Parathyroid adenoma (tissue), 2 donors: Measurements from ENCODE around the gene RAB4B.

Experiments used
- H2AFZ ChIP-seq: fragments of 300-600 bp; sonication (generic); one replicate; pipeline ENCODE4 v1.7.0; 2017; ENCODE audit warnings: antibody characterized with exemption, mild to moderate bottlenecking
- H3K27ac ChIP-seq: fragments of 300-600 bp; sonication (generic); one replicate; pipeline ENCODE4 v1.7.0; 2017
- H3K27me3 ChIP-seq: fragments of 300-600 bp; sonication (generic); one replicate; pipeline ENCODE4 v1.7.0; 2017; ENCODE audit warnings: low read length; ENCODE audit not compliant: control insufficient read depth, insufficient read depth
- H3K36me3 ChIP-seq: fragments of 300-600 bp; sonication (generic); one replicate; pipeline ENCODE4 v1.7.0; 2017; ENCODE audit warnings: low read length; ENCODE audit not compliant: control insufficient read depth, insufficient read depth
- H3K4me1 ChIP-seq: fragments of 300-600 bp; sonication (generic); one replicate; pipeline ENCODE4 v1.7.0; 2017; ENCODE audit warnings: control low read depth
- H3K4me2 ChIP-seq: fragments of 300-600 bp; sonication (generic); one replicate; pipeline ENCODE4 v1.7.0; 2017; ENCODE audit warnings: low read length
- H3K4me3 ChIP-seq: fragments of 300-600 bp; sonication (generic); one replicate; pipeline ENCODE4 v1.7.0; 2017; ENCODE audit warnings: low read depth, low read length
- H3K79me2 ChIP-seq: fragments of 300-600 bp; sonication (generic); one replicate; pipeline ENCODE4 v1.7.0; 2017; ENCODE audit warnings: control low read depth
- H3K9ac ChIP-seq: fragments of 300-600 bp; sonication (generic); one replicate; pipeline ENCODE4 v1.7.0; 2017; ENCODE audit warnings: mild to moderate bottlenecking
- H3K9me3 ChIP-seq: fragments of 300-600 bp; sonication (generic); one replicate; pipeline ENCODE4 v1.7.0; 2017; ENCODE audit warnings: low read length; ENCODE audit not compliant: control insufficient read depth
- TF ChIP-seq, protein P1 (sequence below): fragments of 300-600 bp; sonication (generic); IDR thresholded peaks from one replicate; pipeline ENCODE4 v1.7.0; 2017; ENCODE audit warnings: antibody characterized with exemption, mild to moderate bottlenecking
- donor health status: primary hyperparathyroidism.

RAB4B gene

DNA sequence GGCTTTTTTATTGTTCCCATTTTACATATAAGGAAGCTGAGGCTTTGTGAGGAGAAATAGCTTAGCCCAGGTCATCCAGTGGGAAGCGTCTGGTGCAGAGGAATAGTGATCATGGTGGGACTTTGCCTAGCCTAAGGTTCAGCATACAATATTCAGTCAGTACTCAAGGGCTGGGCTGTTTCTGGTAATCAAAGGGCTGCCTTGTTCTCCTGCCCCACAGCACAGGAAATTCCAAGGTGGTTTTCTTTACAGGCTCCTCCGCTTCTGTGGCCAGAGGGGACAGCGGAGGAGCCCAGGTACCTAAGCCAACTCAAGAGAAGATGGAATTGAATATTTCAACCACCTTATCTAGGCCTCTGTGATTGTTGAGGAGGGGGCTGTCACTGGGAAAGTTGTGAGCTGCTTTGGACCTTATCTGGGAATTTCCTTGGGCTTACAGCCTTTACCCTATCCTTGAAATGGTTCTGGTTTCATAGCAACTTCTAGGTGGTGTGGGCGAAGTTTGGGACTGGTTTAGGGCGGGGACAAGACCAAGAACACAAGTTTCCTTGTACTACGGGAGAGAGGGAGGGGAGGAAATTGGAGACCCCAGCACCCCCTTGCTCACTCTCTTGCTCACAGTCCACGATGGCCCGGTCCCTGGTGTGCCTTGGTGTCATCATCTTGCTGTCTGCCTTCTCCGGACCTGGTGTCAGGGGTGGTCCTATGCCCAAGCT is 3.0 kb upstream of the RAB4B start, which contains the start of gene MIA:
MIA (plus strand) TSS at position 606 of the 716 bp plus-strand sequence; CDS start at position 628, 22 bp downstream.
- TF ChIP-seq, protein P1, sequence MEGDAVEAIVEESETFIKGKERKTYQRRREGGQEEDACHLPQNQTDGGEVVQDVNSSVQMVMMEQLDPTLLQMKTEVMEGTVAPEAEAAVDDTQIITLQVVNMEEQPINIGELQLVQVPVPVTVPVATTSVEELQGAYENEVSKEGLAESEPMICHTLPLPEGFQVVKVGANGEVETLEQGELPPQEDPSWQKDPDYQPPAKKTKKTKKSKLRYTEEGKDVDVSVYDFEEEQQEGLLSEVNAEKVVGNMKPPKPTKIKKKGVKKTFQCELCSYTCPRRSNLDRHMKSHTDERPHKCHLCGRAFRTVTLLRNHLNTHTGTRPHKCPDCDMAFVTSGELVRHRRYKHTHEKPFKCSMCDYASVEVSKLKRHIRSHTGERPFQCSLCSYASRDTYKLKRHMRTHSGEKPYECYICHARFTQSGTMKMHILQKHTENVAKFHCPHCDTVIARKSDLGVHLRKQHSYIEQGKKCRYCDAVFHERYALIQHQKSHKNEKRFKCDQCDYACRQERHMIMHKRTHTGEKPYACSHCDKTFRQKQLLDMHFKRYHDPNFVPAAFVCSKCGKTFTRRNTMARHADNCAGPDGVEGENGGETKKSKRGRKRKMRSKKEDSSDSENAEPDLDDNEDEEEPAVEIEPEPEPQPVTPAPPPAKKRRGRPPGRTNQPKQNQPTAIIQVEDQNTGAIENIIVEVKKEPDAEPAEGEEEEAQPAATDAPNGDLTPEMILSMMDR = no peak
- Histone ChIP-seq H3K4me1 (peaks cover 2% of the 10 kb centered on the region), H3K27ac (no peak within 1 kb of the TSS), H3K9me3 (no peaks in the 10 kb centered on the region), H3K4me3 (no peak within 1 kb of the TSS), H3K4me2 (no peak within 1 kb of the TSS), H3K79me2 (no peaks in the 10 kb centered on the region), H2AFZ (no peak within 1 kb of the TSS), H3K27me3 (no peaks in the 10 kb centered on the region), H3K9ac (no peak within 1 kb of the TSS), H3K36me3 (no peaks in the 10 kb centered on the region)

DNA sequence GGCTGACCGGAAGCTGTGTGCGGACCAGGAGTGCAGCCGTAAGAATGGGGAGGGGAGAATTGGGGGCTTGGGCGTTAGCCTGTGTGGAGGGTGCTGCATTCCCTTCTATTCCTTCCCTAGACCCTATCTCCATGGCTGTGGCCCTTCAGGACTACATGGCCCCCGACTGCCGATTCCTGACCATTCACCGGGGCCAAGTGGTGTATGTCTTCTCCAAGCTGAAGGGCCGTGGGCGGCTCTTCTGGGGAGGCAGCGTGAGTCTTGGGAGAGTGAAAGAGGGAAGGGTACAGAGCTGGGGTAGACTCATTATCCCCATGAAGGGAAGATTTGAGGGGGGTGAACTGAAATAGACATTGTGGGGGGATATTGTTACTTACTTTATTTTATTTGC is 2.4 kb upstream of the RAB4B start:
- no peak overlapping the region for H3K9ac ChIP-seq
- H3K4me1 ChIP-seq = peaks cover 2% of the 10 kb centered on the region
- H3K4me2 ChIP-seq = no peak overlapping the region
- no peaks in the 10 kb centered on the region for H3K9me3 ChIP-seq
- H2AFZ ChIP-seq = no peak overlapping the region
- no peaks in the 10 kb centered on the region for H3K27me3 ChIP-seq
- H3K27ac ChIP-seq = no peak overlapping the region
- no peaks in the 10 kb centered on the region for H3K79me2 ChIP-seq
- H3K4me3 ChIP-seq = no peak overlapping the region
- no peaks in the 10 kb centered on the region for H3K36me3 ChIP-seq
- TF ChIP-seq, protein P1 = no peak

DNA sequence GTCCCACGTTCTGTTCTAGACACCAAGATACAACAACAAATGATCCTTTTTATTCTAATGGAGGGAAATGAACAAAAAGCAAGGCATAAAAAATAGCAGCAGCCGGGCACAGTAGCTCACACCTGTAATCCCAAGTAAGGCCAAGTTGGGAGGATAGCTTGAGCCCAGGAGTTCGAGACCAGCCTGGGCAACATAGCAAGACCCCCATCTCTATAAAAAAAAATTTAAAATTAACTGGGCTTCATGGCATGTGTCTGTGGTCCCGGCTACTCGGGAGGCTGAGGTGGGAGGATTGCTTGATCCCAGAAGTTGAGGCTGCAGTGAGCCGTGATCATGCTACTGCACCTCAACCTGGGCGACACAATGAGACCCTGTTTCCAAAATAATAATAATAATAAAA is 1.7 kb upstream of the RAB4B start:
- Histone ChIP-seq H3K79me2 (no peaks in the 10 kb centered on the region), H3K27ac (no peak overlapping the region), H3K4me3 (no peak overlapping the region), H3K9me3 (no peaks in the 10 kb centered on the region), H3K4me2 (no peak overlapping the region), H2AFZ (no peak overlapping the region), H3K27me3 (no peaks in the 10 kb centered on the region), H3K4me1 (peaks cover 2% of the 10 kb centered on the region), H3K9ac (no peak overlapping the region), H3K36me3 (no peaks in the 10 kb centered on the region)
- TF ChIP-seq, protein P1 = no peak

DNA sequence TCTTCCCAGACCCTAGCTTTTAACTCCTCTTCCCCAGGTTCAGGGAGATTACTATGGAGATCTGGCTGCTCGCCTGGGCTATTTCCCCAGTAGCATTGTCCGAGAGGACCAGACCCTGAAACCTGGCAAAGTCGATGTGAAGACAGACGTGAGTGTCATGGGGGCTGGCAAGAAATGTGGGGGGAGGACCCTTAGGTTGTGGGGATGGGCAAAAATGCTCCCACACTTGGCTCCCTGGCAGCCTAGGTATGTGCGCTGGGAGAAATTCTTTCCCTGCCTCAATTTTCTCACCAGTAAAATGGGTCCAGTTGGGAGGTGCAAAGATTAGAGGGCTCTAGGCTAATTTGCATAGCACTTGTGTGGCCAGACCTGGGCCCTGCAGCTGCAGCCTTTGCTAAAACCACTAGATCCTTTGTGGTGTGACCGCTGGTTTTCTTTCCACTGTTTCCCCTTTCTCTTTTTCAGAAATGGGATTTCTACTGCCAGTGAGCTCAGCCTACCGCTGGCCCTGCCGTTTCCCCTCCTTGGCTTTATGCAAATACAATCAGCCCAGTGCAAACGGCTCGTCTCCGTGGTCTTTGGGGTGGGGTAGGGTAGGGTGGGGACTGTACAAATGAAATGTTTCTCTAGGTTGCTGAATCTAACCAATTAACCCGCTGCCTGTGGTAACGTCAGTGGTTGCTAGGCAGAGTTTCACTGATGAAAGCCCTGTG is 959 bp upstream of the RAB4B start:
- Histone ChIP-seq H3K9me3 (no peaks in the 10 kb centered on the region), H3K4me1 (peaks cover 2% of the 10 kb centered on the region)
- TF ChIP-seq, protein P1 = no peak

More for the DNA sequence above, 959 bp upstream of the RAB4B start:
- H2AFZ ChIP-seq = peak overlapping the region; percentile 85
- no peaks in the 10 kb centered on the region for H3K27me3 ChIP-seq
- no peak overlapping the region for H3K9ac ChIP-seq
- peak overlapping the region; percentile 99 for H3K4me3 ChIP-seq
- peak overlapping the region; percentile 100 for H3K4me2 ChIP-seq
- no peaks in the 10 kb centered on the region for H3K79me2 ChIP-seq
- H3K36me3 ChIP-seq = no peaks in the 10 kb centered on the region
- peak overlapping the region; percentile 98 for H3K27ac ChIP-seq
